Esophagus (tissue), 2 donors: Measurements from ENCODE around the gene CACNA1I. TPM values are rescaled to one million over a fixed set of nuclear protein-coding genes. Genes with fewer than 3 reads are reported as not detected.

ENCODE experiments used
- H3K27ac ChIP-seq, 2 donors: one replicate each; pipeline ENCODE4 v1.5.1; 2013; ENCODE audit warnings: low read depth in 2 of 2, mild to moderate bottlenecking in 2 of 2, inconsistent platforms in 1 of 2, low read length in 1 of 2, moderate library complexity in 1 of 2
- H3K27me3 ChIP-seq, 2 donors: one replicate each; pipeline ENCODE4 v1.6.1; 2013; ENCODE audit warnings: low read length in 2 of 2, control low read depth in 1 of 2, mild to moderate bottlenecking in 1 of 2; ENCODE audit not compliant: insufficient read depth in 2 of 2, control insufficient read depth in 1 of 2
- H3K36me3 ChIP-seq, 2 donors: one replicate each; pipeline ENCODE4 v1.6.1; 2013; ENCODE audit warnings: low read length in 1 of 2; ENCODE audit not compliant: control insufficient read depth in 2 of 2, insufficient read depth in 2 of 2
- H3K4me1 ChIP-seq, 2 donors: one replicate each; pipeline ENCODE4 v1.6.1; 2013; ENCODE audit warnings: low read length in 1 of 2; ENCODE audit not compliant: control insufficient read depth in 2 of 2, insufficient read depth in 2 of 2
- H3K4me3 ChIP-seq, 2 donors: one replicate each; pipeline ENCODE4 v1.5.1; 2013; ENCODE audit warnings: low read length in 2 of 2, mild to moderate bottlenecking in 2 of 2, low read depth in 1 of 2, moderate library complexity in 1 of 2
- H3K9me3 ChIP-seq, 2 donors: one replicate each; pipeline ENCODE4 v1.6.1; 2013; ENCODE audit warnings: mild to moderate bottlenecking in 2 of 2, low read depth in 1 of 2, low read length in 1 of 2, moderate library complexity in 1 of 2; ENCODE audit not compliant: control insufficient read depth in 2 of 2, insufficient read depth in 1 of 2
- WGBS, 2 donors: extraction: QIAGEN DNeasy Blood & Tissue Kit; methylation state at CpG; one replicate each; pipeline ENCODE4 v1.1.7; 2013; 5-methylcytosine and 5-hydroxymethylcytosine counted together
- polyA plus RNA-seq, 2 donors: library from polyadenylated mRNA; stranded (reverse); fragments of 200-250 nt; gene quantifications; one replicate each; pipeline ENCODE4 v1.2.3, GENCODE V29; 2013
- donor health status: healthy with polysubstance abuse.
- donor health status: Bipolar disorder and iron deficiency.

CACNA1I gene
- polyA plus RNA-seq, 2 donors: 0.09 to 0.37 TPM

- H3K4me3 ChIP-seq: no peak overlapping the region
- peaks cover 23 to 36% of the 10 kb centered on the region in 2 donors for H3K9me3 ChIP-seq
- peaks cover 0 to 3% of the 10 kb centered on the region in 2 donors for H3K4me1 ChIP-seq
- WGBS, 2 donors: 96 to 98% methylated on average over 2 of the region's 2 CpGs
- H3K36me3 ChIP-seq: no peaks in the 10 kb centered on the region
- H3K27ac ChIP-seq: no peak overlapping the region
- H3K27me3 ChIP-seq: peaks cover 0 to 1% of the 10 kb centered on the region in 2 donors
Observed at GRCh38 chr22:39669432-39669831, 98.9 kb downstream of the CACNA1I start.

DNA sequence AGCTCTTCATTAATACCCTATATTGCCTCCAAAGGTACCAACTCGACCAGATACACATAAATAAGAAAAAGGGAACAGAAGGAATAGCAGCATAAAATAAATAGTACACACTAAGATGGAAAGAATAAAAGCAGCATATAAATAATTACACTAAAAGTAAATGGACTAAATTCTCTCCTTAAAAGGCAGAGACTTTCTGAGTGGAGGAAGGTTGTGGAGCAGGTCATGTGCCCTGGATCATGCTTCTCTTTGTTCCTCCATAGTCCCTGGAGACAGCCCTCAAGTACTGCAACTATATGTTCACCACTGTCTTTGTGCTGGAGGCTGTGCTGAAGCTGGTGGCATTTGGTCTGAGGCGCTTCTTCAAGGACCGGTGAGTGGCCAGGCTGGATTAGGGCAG, 101.4 kb downstream of the CACNA1I start:
- WGBS, 2 donors: 94 to 96% methylated on average over 3 of the region's 3 CpGs
- peaks cover 22 to 36% of the 10 kb centered on the region in 2 donors for H3K9me3 ChIP-seq
- no peaks in the 10 kb centered on the region for H3K27me3 ChIP-seq
- no peak overlapping the region for H3K4me3 ChIP-seq
- no peak overlapping the region for H3K27ac ChIP-seq
- no peaks in the 10 kb centered on the region for H3K36me3 ChIP-seq
- peaks cover 0 to 3% of the 10 kb centered on the region in 2 donors for H3K4me1 ChIP-seq

GRCh38 chr22:39674536-39674935, 104.0 kb downstream of the CACNA1I start:
- Histone ChIP-seq H3K4me1 (peaks cover 0 to 3% of the 10 kb centered on the region in 2 donors), H3K4me3 (no peak overlapping the region), H3K9me3 (peaks cover 17 to 27% of the 10 kb centered on the region in 2 donors), H3K27ac (no peak overlapping the region), H3K36me3 (no peaks in the 10 kb centered on the region), H3K27me3 (no peaks in the 10 kb centered on the region)
- WGBS, 2 donors: 53 to 54% methylated on average over 7 of the region's 7 CpGs

- no peak overlapping the region for H3K27ac ChIP-seq
- H3K9me3 ChIP-seq: peaks cover 12 to 18% of the 10 kb centered on the region in 2 donors
- H3K4me3 ChIP-seq: no peak overlapping the region
- H3K4me1 ChIP-seq: peaks cover 3% of the 10 kb centered on the region in 2 donors
- no peaks in the 10 kb centered on the region for H3K36me3 ChIP-seq
- H3K27me3 ChIP-seq: no peaks in the 10 kb centered on the region
- 66 to 70% methylated on average over 10 of the region's 10 CpGs for WGBS, 2 donors
Observed at GRCh38 chr22:39675947-39676346, 105.4 kb downstream of the CACNA1I start.

DNA sequence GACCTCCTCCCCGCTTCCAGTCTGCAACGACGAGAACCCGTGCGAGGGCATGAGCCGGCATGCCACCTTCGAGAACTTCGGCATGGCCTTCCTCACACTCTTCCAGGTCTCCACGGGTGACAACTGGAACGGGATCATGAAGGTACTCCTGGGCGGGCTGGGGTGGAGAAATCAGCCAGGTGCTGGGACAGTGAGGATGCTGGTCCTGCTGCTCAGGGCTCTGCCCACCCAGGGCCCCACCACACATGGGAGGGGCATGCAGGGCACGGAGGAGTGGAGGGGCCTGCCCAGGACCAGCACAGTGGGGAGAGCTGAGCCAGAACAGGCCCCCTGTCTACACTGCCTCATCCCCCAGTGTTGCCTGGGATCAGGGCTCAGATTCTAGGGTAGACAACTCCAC, 107.4 kb downstream of the CACNA1I start:
- Histone ChIP-seq H3K27me3 (no peaks in the 10 kb centered on the region), H3K4me1 (peaks cover 3% of the 10 kb centered on the region in 2 donors), H3K36me3 (no peaks in the 10 kb centered on the region), H3K27ac (no peak overlapping the region), H3K9me3 (peaks cover 2% of the 10 kb centered on the region in 2 donors), H3K4me3 (no peak overlapping the region)
- WGBS, 2 donors: 83 to 88% methylated on average over 12 of the region's 12 CpGs

DNA sequence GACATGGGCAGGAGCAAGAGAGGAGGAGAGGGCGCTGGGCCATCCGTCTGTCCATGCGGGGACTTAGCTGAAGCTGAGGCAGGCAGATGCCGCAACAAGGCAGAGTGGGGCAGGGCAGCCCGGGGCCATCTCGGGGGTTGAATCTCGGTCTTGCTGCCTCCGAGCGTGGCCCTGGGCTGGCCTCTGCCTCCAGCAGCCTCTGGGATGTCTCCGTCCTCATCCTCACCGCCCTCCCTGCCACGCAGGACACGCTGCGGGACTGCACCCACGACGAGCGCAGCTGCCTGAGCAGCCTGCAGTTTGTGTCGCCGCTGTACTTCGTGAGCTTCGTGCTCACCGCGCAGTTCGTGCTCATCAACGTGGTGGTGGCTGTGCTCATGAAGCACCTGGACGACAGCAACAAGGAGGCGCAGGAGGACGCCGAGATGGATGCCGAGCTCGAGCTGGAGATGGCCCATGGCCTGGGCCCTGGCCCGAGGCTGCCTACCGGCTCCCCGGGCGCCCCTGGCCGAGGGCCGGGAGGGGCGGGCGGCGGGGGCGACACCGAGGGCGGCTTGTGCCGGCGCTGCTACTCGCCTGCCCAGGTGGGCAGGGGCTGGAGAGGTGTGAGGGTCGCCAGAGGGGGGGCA, 108.4 kb downstream of the CACNA1I start:
- peaks cover 0 to 3% of the 10 kb centered on the region in 2 donors for H3K4me1 ChIP-seq
- no peaks in the 10 kb centered on the region for H3K36me3 ChIP-seq
- no peak overlapping the region for H3K4me3 ChIP-seq
- 92 to 93% methylated on average over 47 of the region's 47 CpGs for WGBS, 2 donors
- H3K9me3 ChIP-seq: no peaks in the 10 kb centered on the region
- no peaks in the 10 kb centered on the region for H3K27me3 ChIP-seq
- no peak overlapping the region for H3K27ac ChIP-seq

DNA sequence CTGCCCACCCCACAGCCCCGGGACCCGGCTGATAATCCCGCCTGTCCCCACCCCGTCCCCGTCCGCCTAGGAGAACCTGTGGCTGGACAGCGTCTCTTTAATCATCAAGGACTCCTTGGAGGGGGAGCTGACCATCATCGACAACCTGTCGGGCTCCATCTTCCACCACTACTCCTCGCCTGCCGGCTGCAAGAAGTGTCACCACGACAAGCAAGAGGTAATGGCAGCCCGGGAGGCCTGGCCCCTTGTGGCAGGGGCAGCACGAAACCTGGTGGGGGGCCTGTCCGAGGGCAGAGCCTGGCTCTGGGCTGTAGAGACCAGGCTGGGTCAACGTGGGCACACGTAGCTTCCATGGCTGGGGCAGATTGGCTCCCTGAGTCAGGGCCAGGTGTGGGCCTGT, 109.1 kb downstream of the CACNA1I start:
- H3K27me3 ChIP-seq: no peaks in the 10 kb centered on the region
- WGBS, 2 donors: 90% methylated on average over 17 of the region's 17 CpGs
- no peak overlapping the region for H3K4me3 ChIP-seq

DNA sequence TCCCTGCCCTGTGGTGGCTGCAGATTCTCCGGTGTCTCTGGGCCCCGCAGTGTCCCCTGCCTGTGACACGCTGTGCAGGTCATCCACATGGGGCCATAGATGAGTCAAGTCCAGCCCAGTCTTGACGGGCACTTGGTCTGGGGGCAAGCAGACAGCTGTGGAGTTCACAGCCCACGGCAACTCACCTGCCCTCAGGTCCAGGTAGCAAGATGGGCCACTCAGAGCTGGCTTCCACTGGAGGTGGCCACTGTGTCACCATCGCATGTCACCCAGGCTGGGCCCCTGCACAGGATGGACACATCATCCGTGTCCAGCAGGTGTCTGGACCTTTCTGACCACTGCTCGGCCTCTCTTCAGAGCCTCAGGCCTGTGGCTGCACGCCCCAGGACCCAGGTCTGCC, 109.9 kb downstream of the CACNA1I start:
- no peaks in the 10 kb centered on the region for H3K36me3 ChIP-seq
- no peaks in the 10 kb centered on the region for H3K9me3 ChIP-seq
- no peak overlapping the region for H3K4me3 ChIP-seq
- no peak overlapping the region for H3K27ac ChIP-seq
- 87 to 88% methylated on average over 9 of the region's 9 CpGs for WGBS, 2 donors
- peaks cover 0 to 3% of the 10 kb centered on the region in 2 donors for H3K4me1 ChIP-seq
- no peaks in the 10 kb centered on the region for H3K27me3 ChIP-seq

More for the DNA sequence above, 109.1 kb downstream of the CACNA1I start:
- no peak overlapping the region for H3K27ac ChIP-seq
- H3K36me3 ChIP-seq: no peaks in the 10 kb centered on the region
- peaks cover 0 to 3% of the 10 kb centered on the region in 2 donors for H3K4me1 ChIP-seq
- H3K9me3 ChIP-seq: no peaks in the 10 kb centered on the region

GRCh38 chr22:39681038-39681861, 110.7 kb downstream of the CACNA1I start:
- Histone ChIP-seq H3K36me3 (no peaks in the 10 kb centered on the region), H3K27ac (no peak overlapping the region), H3K4me1 (peaks cover 0 to 3% of the 10 kb centered on the region in 2 donors), H3K27me3 (no peaks in the 10 kb centered on the region), H3K9me3 (no peaks in the 10 kb centered on the region), H3K4me3 (no peak overlapping the region)
- 81 to 85% methylated on average over 18 of the region's 18 CpGs for WGBS, 2 donors
